ENCODE results near the gene TSPAN1.
A peak's percentile ranks its signal among the peaks of the same experiment; 100 is the strongest.

The TSPAN1 gene

GRCh38 chr1:46218443-46218842, 43.6 kb downstream of the TSPAN1 start:
- no peaks in the 10 kb centered on the region for H3K9me3 ChIP-seq (ENCODE audit: insufficient read depth, low read depth, low read length)
- H3K9ac ChIP-seq (ENCODE audit: low read depth, low read length, poor library complexity, severe bottlenecking), result no peak overlapping the region
- H3F3A ChIP-seq (ENCODE audit: low read depth), result no peaks in the 10 kb centered on the region

GRCh38 chr1:46219551-46220520, 44.9 kb downstream of the TSPAN1 start:
- no peak overlapping the region for H3K4me2 ChIP-seq (ENCODE audit: low read depth, low read length, poor library complexity, severe bottlenecking)
- H2AFZ ChIP-seq (ENCODE audit: low read length), result no peak overlapping the region
- H3F3A ChIP-seq (ENCODE audit: low read depth), result no peaks in the 10 kb centered on the region
- TF ChIP-seq EZH2phosphoT487 (IDR thresholded peaks at IDR 0.05; ENCODE audit: borderline replicate concordance) (no peak), CTCF (conservative IDR thresholded peaks at IDR 0.05; ENCODE audit: low read length) (no peak)
- H3K36me3 ChIP-seq (ENCODE audit: insufficient read depth, low read length), result no peaks in the 10 kb centered on the region
- H4K20me1 ChIP-seq (ENCODE audit: insufficient read depth, low read length, poor library complexity, severe bottlenecking), result no peaks in the 10 kb centered on the region
- no peak overlapping the region for H3K4me3 ChIP-seq (ENCODE audit: low read length, poor library complexity, severe bottlenecking)
- H3K79me2 ChIP-seq (ENCODE audit: insufficient read depth, low read length), result no peaks in the 10 kb centered on the region
- H3K9me3 ChIP-seq (ENCODE audit: insufficient read depth, low read depth, low read length), result no peaks in the 10 kb centered on the region
- no peaks in the 10 kb centered on the region for H3K27me3 ChIP-seq (ENCODE audit: insufficient read depth, low read length, poor library complexity, severe bottlenecking)
- no peaks in the 10 kb centered on the region for H3K4me1 ChIP-seq (ENCODE audit: insufficient read depth, low read length, poor library complexity, severe bottlenecking)
- no peak overlapping the region for H3K9ac ChIP-seq (ENCODE audit: low read depth, low read length, poor library complexity, severe bottlenecking)
- H3K9me2 ChIP-seq (replicated peaks; ENCODE audit: low read depth, low read length), result no peaks in the 10 kb centered on the region

More at GRCh38 chr1:46218443-46218842, 43.6 kb downstream of the TSPAN1 start:
- Histone ChIP-seq H3K9me2 (replicated peaks; ENCODE audit: low read depth, low read length) (no peaks in the 10 kb centered on the region), H3K4me3 (ENCODE audit: low read length, poor library complexity, severe bottlenecking) (no peak overlapping the region), H3K4me1 (ENCODE audit: insufficient read depth, low read length, poor library complexity, severe bottlenecking) (no peaks in the 10 kb centered on the region), H3K27me3 (ENCODE audit: insufficient read depth, low read length, poor library complexity, severe bottlenecking) (no peaks in the 10 kb centered on the region), H2AFZ (ENCODE audit: low read length) (peak overlapping the region; percentile 63; the same call in 1 of the 2 replicates), H3K79me2 (ENCODE audit: insufficient read depth, low read length) (no peaks in the 10 kb centered on the region), H3K4me2 (ENCODE audit: low read depth, low read length, poor library complexity, severe bottlenecking) (no peak overlapping the region), H3K36me3 (ENCODE audit: insufficient read depth, low read length) (no peaks in the 10 kb centered on the region), H4K20me1 (ENCODE audit: insufficient read depth, low read length, poor library complexity, severe bottlenecking) (no peaks in the 10 kb centered on the region)
- TF ChIP-seq EZH2phosphoT487 (IDR thresholded peaks at IDR 0.05; ENCODE audit: borderline replicate concordance) (no peak), CTCF (conservative IDR thresholded peaks at IDR 0.05; ENCODE audit: low read length) (no peak)

GRCh38 chr1:46220808-46221207, 45.9 kb downstream of the TSPAN1 start:
- Histone ChIP-seq H3K9ac (ENCODE audit: low read depth, low read length, poor library complexity, severe bottlenecking) (no peak overlapping the region), H3K79me2 (ENCODE audit: insufficient read depth, low read length) (no peaks in the 10 kb centered on the region), H3K4me2 (ENCODE audit: low read depth, low read length, poor library complexity, severe bottlenecking) (no peak overlapping the region), H3K27me3 (ENCODE audit: insufficient read depth, low read length, poor library complexity, severe bottlenecking) (no peaks in the 10 kb centered on the region), H3K36me3 (ENCODE audit: insufficient read depth, low read length) (no peaks in the 10 kb centered on the region), H3K9me2 (replicated peaks; ENCODE audit: low read depth, low read length) (no peaks in the 10 kb centered on the region), H2AFZ (ENCODE audit: low read length) (peak overlapping the region; percentile 75; the same call in 1 of the 2 replicates), H3K4me1 (ENCODE audit: insufficient read depth, low read length, poor library complexity, severe bottlenecking) (no peaks in the 10 kb centered on the region), H3K4me3 (ENCODE audit: low read length, poor library complexity, severe bottlenecking) (no peak overlapping the region), H3F3A (ENCODE audit: low read depth) (no peaks in the 10 kb centered on the region), H4K20me1 (ENCODE audit: insufficient read depth, low read length, poor library complexity, severe bottlenecking) (no peaks in the 10 kb centered on the region), H3K9me3 (ENCODE audit: insufficient read depth, low read depth, low read length) (no peaks in the 10 kb centered on the region)
- TF ChIP-seq CTCF (conservative IDR thresholded peaks at IDR 0.05; ENCODE audit: low read length) (no peak), EZH2phosphoT487 (IDR thresholded peaks at IDR 0.05; ENCODE audit: borderline replicate concordance) (no peak)
